Ishikawa (cell line): ENCODE data around the gene RALGAPA1.
"Not testable (repeated sequence)": the region's sequence is repeated elsewhere in the genome, so short reads cannot be mapped to it uniquely, and the experiment has no call there.

Experiments used
- EGR1 ChIP-seq: IDR thresholded peaks from 2 replicates; pipeline ENCODE4 v1.6.1; 2012
- RAD21 ChIP-seq: IDR thresholded peaks from 2 replicates; pipeline ENCODE4 v1.6.1; 2012; ENCODE audit warnings: low read depth

- not testable (repeated sequence) for TF ChIP-seq EGR1, RAD21
Measured at GRCh38 chr14:35808638-35809563, at the start of gene RALGAPA1.
